IMR-90 (cell line): Measurements from ENCODE around the gene VOPP1. TPM values are rescaled to one million over a fixed set of nuclear protein-coding genes. Genes with fewer than 3 reads are reported as not detected.

Source experiments
- ATAC-seq: fragments of 200-7000 bp; cut with Tn5 transposase; 2 replicates; pipeline ENCODE4 v1.9.1; 2020; ENCODE audit warnings: low read depth, mild to moderate bottlenecking, moderate library complexity
- BruUV-seq: library from RNA; stranded (reverse); fragments of 400-500 nt; replicated peaks from 2 replicates; lab custom pipeline; 2021; lab: Mats Ljungman, UMichigan
- CTCF ChIA-PET: fragments of 300-600 bp; formaldehyde crosslinking; extraction: SDS; loops from one replicate; lab custom pipeline; 2021; ENCODE audit warnings: antibody characterized with exemption; lab: Yijun Ruan, JAX
- POLR2A ChIA-PET: fragments of 300-600 bp; sonication (Branson Sonifier 250); formaldehyde crosslinking; loops from one replicate; lab custom pipeline; 2022; ENCODE audit warnings: antibody characterized with exemption; ENCODE audit not compliant: unreplicated experiment; lab: Charles Lee
- DNase-seq: peaks from one replicate; pipeline ENCODE4 v3.0.0; 2013
- H2AFZ ChIP-seq: replicated peaks from 2 replicates; pipeline ENCODE3; 2013; ENCODE audit warnings: low read length, mild to moderate bottlenecking; ENCODE audit not compliant: poor library complexity
- H2AK5ac ChIP-seq: 2 replicates; pipeline ENCODE4 v1.6.1; 2013; ENCODE audit warnings: low read depth, low read length, inconsistent platforms
- H2AK9ac ChIP-seq: replicated peaks from 2 replicates; pipeline ENCODE3; 2013; ENCODE audit warnings: mild to moderate bottlenecking, low read depth, low read length, moderate library complexity; ENCODE audit not compliant: poor library complexity
- H2BK120ac ChIP-seq: 2 replicates; pipeline ENCODE4 v1.6.1; 2013; ENCODE audit warnings: low read depth, low read length, inconsistent platforms
- H2BK15ac ChIP-seq: 3 replicates; pipeline ENCODE4 v1.6.1; 2013; ENCODE audit warnings: low read depth, low read length, inconsistent platforms
- H2BK20ac ChIP-seq: 2 replicates; pipeline ENCODE4 v1.6.1; 2013; ENCODE audit warnings: low read depth, mild to moderate bottlenecking, inconsistent platforms, low read length, moderate library complexity
- H2BK5ac ChIP-seq: 2 replicates; pipeline ENCODE4 v1.6.1; 2013; ENCODE audit warnings: mild to moderate bottlenecking, low read depth, low read length, inconsistent platforms; ENCODE audit not compliant: poor library complexity, severe bottlenecking
- H3K14ac ChIP-seq: replicated peaks from 2 replicates; pipeline ENCODE4 v1.6.1; 2013; ENCODE audit warnings: low read depth, low read length, inconsistent platforms
- H3K18ac ChIP-seq: 2 replicates; pipeline ENCODE4 v1.6.1; 2013; ENCODE audit warnings: low read depth, low read length, control low read depth
- H3K23ac ChIP-seq: 2 replicates; pipeline ENCODE4 v1.6.1; 2013; ENCODE audit warnings: low read depth, low read length, inconsistent platforms
- H3K27ac ChIP-seq: 2 replicates; pipeline ENCODE4 v1.5.1; 2013; ENCODE audit warnings: mild to moderate bottlenecking, control low read depth, low read length; ENCODE audit not compliant: insufficient read depth
- H3K27me3 ChIP-seq: 2 replicates; pipeline ENCODE4 v1.6.1; 2013; ENCODE audit warnings: low read length; ENCODE audit not compliant: control insufficient read depth, insufficient read depth
- H3K36me3 ChIP-seq: 2 replicates; pipeline ENCODE4 v1.6.1; 2013; ENCODE audit warnings: low read length, mixed read lengths; ENCODE audit not compliant: control insufficient read depth, insufficient read depth
- H3K4ac ChIP-seq: 2 replicates; pipeline ENCODE4 v1.6.1; 2013; ENCODE audit warnings: low read depth, low read length, inconsistent platforms
- H3K4me1 ChIP-seq: 2 replicates; pipeline ENCODE4 v1.6.1; 2013; ENCODE audit warnings: low read length, mixed read lengths; ENCODE audit not compliant: control insufficient read depth, insufficient read depth
- H3K4me2 ChIP-seq: 2 replicates; pipeline ENCODE4 v1.6.1; 2013; ENCODE audit warnings: low read depth, mild to moderate bottlenecking, control low read depth, low read length, moderate library complexity
- H3K4me3 ChIP-seq: 2 replicates; pipeline ENCODE4 v1.5.1; 2013; ENCODE audit warnings: low read depth, mild to moderate bottlenecking, control low read depth, low read length, moderate library complexity; ENCODE audit not compliant: insufficient read depth
- H3K56ac ChIP-seq: 2 replicates; pipeline ENCODE4 v1.6.1; 2013; ENCODE audit warnings: low read length, inconsistent platforms; ENCODE audit not compliant: insufficient read depth; ENCODE audit errors: extremely low read depth
- H3K79me1 ChIP-seq, 2 experiments: 2 replicates each; pipeline ENCODE4 v1.6.1; 2013; ENCODE audit warnings: low read length in 2 of 2, inconsistent platforms in 1 of 2, low read depth in 1 of 2
- H3K9ac ChIP-seq: 2 replicates; pipeline ENCODE4 v1.6.1; 2013; ENCODE audit warnings: low read depth, low read length, control low read depth
- H3K9me1 ChIP-seq: 2 replicates; pipeline ENCODE4 v1.6.1; 2013; ENCODE audit warnings: low read length, inconsistent platforms; ENCODE audit not compliant: insufficient read depth
- H3K9me3 ChIP-seq: 2 replicates; pipeline ENCODE4 v1.6.1; 2013; ENCODE audit warnings: low read length; ENCODE audit not compliant: control insufficient read depth, insufficient read depth
- H4K20me1 ChIP-seq: 2 replicates; pipeline ENCODE4 v1.6.1; 2013; ENCODE audit warnings: low read length, inconsistent platforms; ENCODE audit not compliant: insufficient read depth
- H4K5ac ChIP-seq: 2 replicates; pipeline ENCODE4 v1.6.1; 2013; ENCODE audit warnings: mild to moderate bottlenecking, low read depth, low read length, control low read depth
- H4K8ac ChIP-seq, 2 experiments: 2 replicates each; pipeline ENCODE4 v1.6.1; 2013; ENCODE audit warnings: low read depth in 2 of 2, low read length in 2 of 2, control low read depth in 1 of 2, inconsistent platforms in 1 of 2
- H4K91ac ChIP-seq: 2 replicates; pipeline ENCODE4 v1.6.1; 2013; ENCODE audit warnings: low read depth, low read length, inconsistent platforms; ENCODE audit not compliant: insufficient read depth
- CHD1 ChIP-seq: IDR thresholded peaks from 2 replicates; pipeline ENCODE4 v1.6.1; 2012; ENCODE audit warnings: low read depth, low read length, improper control_type of control experiment
- CTCF ChIP-seq: conservative IDR thresholded peaks from 2 replicates; pipeline ENCODE4 v1.5.1; 2012; ENCODE audit warnings: mild to moderate bottlenecking, low read depth, low read length, improper control_type of control experiment
- FOS ChIP-seq: fragments of 150-350 bp; IDR thresholded peaks from 2 replicates; pipeline ENCODE4 v1.6.1; 2016; ENCODE audit warnings: low read depth, low read length
- MAFK ChIP-seq: IDR thresholded peaks from 2 replicates; pipeline ENCODE4 v1.6.1; 2012; ENCODE audit warnings: low read depth, low read length, improper control_type of control experiment
- MAZ ChIP-seq: IDR thresholded peaks from 2 replicates; pipeline ENCODE4 v1.6.1; 2012; ENCODE audit warnings: low read depth, mild to moderate bottlenecking, low read length, improper control_type of control experiment, moderate library complexity, borderline replicate concordance
- MXI1 ChIP-seq: IDR thresholded peaks from 2 replicates; pipeline ENCODE4 v1.6.1; 2012; ENCODE audit warnings: low read depth, mild to moderate bottlenecking, low read length, moderate library complexity, borderline replicate concordance
- RFX5 ChIP-seq: IDR thresholded peaks from 2 replicates; pipeline ENCODE4 v1.8.0; 2012; ENCODE audit warnings: low read depth, mild to moderate bottlenecking, low read length, moderate library complexity
- USF2 ChIP-seq: fragments of 150-350 bp; IDR thresholded peaks from 2 replicates; pipeline ENCODE4 v1.6.1; 2017; ENCODE audit warnings: mild to moderate bottlenecking, antibody characterized with exemption, low read length, low read depth
- WGBS, 2 experiments: methylation state at CpG; one replicate each; pipeline versions ENCODE4 v1.1.5 to v1.1.7; 2013; ENCODE audit warnings: missing lambda C conversion rate in 2 of 2; ENCODE audit not compliant: insufficient read length in 1 of 2; ENCODE audit errors: extremely low coverage in 2 of 2; 5-methylcytosine and 5-hydroxymethylcytosine counted together
- dilution Hi-C: fragments of 300-500 bp; cut with HindIII; formaldehyde crosslinking; loops from one replicate; pipeline ENCODE4 v1.14.3; 2018; ENCODE audit warnings: low sequenced_read_pairs; ENCODE audit not compliant: unreplicated experiment
- in situ Hi-C: fragments of 300-500 bp; cut with MboI; formaldehyde crosslinking; loops from 3 replicates; pipeline ENCODE4 v1.14.3; 2019; ENCODE audit warnings: low sequenced_read_pairs, inconsistent platforms, mixed read lengths
- intact Hi-C: fragments of 100-400 bp; cut with micrococcal nuclease; formaldehyde crosslinking; loops from 2 replicates; pipeline ENCODE4 v1.10.0; 2022
- polyA plus RNA-seq, 3 experiments: library from polyadenylated mRNA; depleted of rRNA; stranded (reverse); fragments of >200 nt; gene quantifications; 2 replicates each; pipeline ENCODE4 v1.2.3, GENCODE V29; 2012; ENCODE audit warnings: low replicate concordance in 1 of 3
- total RNA-seq: library from RNA; depleted of rRNA; stranded (reverse); fragments of >200 nt; gene quantifications from 2 replicates; pipeline ENCODE4 v1.2.3, GENCODE V29; 2012

VOPP1 gene
- total and polyA plus RNA-seq, 2 of the 4 experiments (the other 2 are of a cell fraction): 60.2 to 94.5 TPM

- peaks cover 19 to 71% of the 10 kb centered on the region in 2 experiments; a peak in 3 of 4 replicates for H3K79me1 ChIP-seq
- no peak overlapping the region for H3K56ac ChIP-seq
- no peak for DNase-seq
- H3K4me3 ChIP-seq: no peak overlapping the region
- no peaks in the 10 kb centered on the region for H3K36me3 ChIP-seq
- peak overlapping the region; percentile 27; the same call in 1 of the 2 replicates for H3K4ac ChIP-seq
- intact Hi-C loops (loop anchor here (10.0 kb wide), 1 partner anchor 795 kb away; no protein-coding TSS in a partner anchor), dilution Hi-C loops (no loop called here), in situ Hi-C loops (loop anchor here (25.0 kb wide), 1 partner anchor 807 kb away; the partner anchor contains the start of gene SEC61G)
- POLR2A ChIA-PET: no interaction called here
- peak overlapping the region; percentile 44; the same call in 1 of the 2 replicates for H2AK5ac ChIP-seq
- WGBS, 2 experiments: 100% methylated on average over 1 of the region's 4 CpGs; no CpG with 5 or more reads in 1 of the 2 experiments
- peaks cover 44% of the 10 kb centered on the region for H4K20me1 ChIP-seq
- no peak overlapping the region; the same call in 1 of the 2 replicates for H4K5ac ChIP-seq
- BruUV-seq: no TSS peak
- H2BK20ac ChIP-seq: no peak overlapping the region
- TF ChIP-seq MXI1: no peak
- no peak for TF ChIP-seq USF2
- TF ChIP-seq MAFK: no peak
- no peak for TF ChIP-seq FOS
- no peak for TF ChIP-seq RFX5
- TF ChIP-seq MAZ: no peak
- TF ChIP-seq CHD1: no peak
- TF ChIP-seq CTCF: no peak
- no peak for ATAC-seq
- no peak overlapping the region for H3K27ac ChIP-seq
- no peak overlapping the region for H3K14ac ChIP-seq
- H3K9ac ChIP-seq: no peak overlapping the region
- H3K23ac ChIP-seq: peak overlapping the region; percentile 35
- no peaks in the 10 kb centered on the region for H3K9me3 ChIP-seq
- H4K91ac ChIP-seq: no peak overlapping the region
- H4K8ac ChIP-seq: no peak overlapping the region; a peak in 1 of 4 replicates
- H2AK9ac ChIP-seq: no peak overlapping the region
- H2AFZ ChIP-seq: no peak overlapping the region
- H3K18ac ChIP-seq: no peak overlapping the region
- no peak overlapping the region for H2BK5ac ChIP-seq
- H3K9me1 ChIP-seq: peaks cover 38% of the 10 kb centered on the region
- H3K4me2 ChIP-seq: no peak overlapping the region; the same call in 1 of the 2 replicates
- peak overlapping the region; percentile 39; the same call in 1 of the 3 replicates for H2BK15ac ChIP-seq
- peaks cover 28% of the 10 kb centered on the region for H3K4me1 ChIP-seq
- no peaks in the 10 kb centered on the region for H3K27me3 ChIP-seq
- peak overlapping the region; percentile 35; the same call in 1 of the 2 replicates for H2BK120ac ChIP-seq
- CTCF ChIA-PET: interaction anchor here (1.4 kb wide), 1 partner anchor 38 kb away, joined by 3 read pairs; no protein-coding TSS in a partner anchor
Measured at GRCh38 chr7:55569797-55570196, 2.5 kb downstream of the VOPP1 start.
